GM21717 (cell line): Measurements from ENCODE around the gene FKBP8.

Source experiments
- ATAC-seq: cut with Tn5 transposase; IDR thresholded peaks from one replicate; pipeline ENCODE4 v1.9.1; 2021; ENCODE audit warnings: mild to moderate bottlenecking, moderate library complexity; ENCODE audit not compliant: unreplicated experiment

The FKBP8 gene

GRCh38 chr19:18503337-18503970, 39.9 kb downstream of the FKBP8 start:
- no peak for ATAC-seq

DNA sequence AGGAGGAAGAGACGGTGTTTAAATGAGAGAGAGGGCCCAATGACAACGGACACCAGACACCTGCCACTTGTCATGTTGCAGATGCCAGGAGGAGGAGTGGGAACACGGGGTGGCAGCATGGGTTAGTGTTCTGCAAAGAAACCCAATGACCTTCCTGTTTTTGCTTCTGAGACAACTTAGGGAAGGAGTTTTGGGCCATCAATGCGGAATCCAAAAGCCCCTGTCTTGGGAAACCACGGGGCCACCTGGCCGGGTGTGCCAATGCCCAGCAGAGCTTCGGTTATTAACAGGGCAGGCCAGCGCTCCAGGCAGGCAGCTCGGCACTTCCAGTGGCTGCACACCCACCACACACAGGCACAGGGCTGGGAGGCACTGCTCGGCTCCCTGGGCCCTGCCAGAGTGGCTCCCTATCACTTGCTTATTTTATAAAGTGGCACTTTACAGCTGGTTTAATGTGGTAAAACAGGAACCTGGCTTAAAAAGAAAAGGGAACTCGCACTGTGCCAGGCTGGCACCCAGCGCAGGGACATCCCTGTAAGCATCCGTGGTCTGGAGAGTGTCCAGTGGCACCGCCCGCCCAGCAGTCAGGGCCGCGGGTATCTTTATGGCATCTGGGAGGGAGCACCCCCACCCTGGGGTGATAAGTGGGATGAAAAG, 40.6 kb downstream of the FKBP8 start:
- ATAC-seq: no peak

GRCh38 chr19:18502246-18502637, 41.1 kb downstream of the FKBP8 start:
- no peak for ATAC-seq

DNA sequence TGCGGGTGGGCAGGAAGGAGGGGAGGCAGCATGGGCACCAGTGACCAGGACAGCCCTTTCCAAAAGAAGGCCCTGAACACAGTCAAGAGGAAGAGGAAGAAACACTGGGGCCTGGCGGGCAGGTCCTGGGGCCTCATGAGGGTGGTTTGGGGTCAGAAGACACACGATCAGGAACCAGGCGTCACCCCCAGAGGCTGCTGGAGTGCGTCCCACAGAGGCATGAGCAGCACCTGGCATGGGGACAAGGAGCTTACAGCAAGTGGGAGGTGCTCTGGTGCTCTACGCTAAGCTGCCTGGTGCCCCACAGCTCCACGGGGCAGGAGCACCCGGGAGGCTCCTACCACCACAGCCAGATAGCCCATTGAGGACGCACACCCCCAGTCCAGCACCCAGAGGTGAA, 41.5 kb downstream of the FKBP8 start:
- ATAC-seq: no peak

GRCh38 chr19:18501351-18501750, 42.0 kb downstream of the FKBP8 start:
- no peak for ATAC-seq

DNA sequence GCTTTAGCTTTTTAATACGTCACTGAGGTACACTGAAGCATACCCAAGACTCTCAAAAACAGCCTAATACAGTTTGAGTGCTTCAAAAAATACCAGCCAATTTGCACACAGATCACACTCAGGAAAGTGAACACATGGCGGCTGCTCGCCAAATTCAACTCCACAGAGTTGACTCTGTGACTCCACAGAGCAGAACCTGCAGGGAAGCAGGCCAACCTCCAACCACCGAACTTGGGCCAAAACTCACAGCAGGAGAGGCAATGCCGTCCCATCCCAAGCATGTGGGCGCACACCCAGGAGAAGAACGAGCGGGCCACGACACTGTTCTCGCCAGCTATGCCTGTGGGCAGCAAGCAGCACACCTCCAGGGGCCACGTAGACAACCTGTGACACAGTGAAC, 42.6 kb downstream of the FKBP8 start:
- ATAC-seq: no peak

- ATAC-seq: no peak
Observed at GRCh38 chr19:18500376-18500775, 43.0 kb downstream of the FKBP8 start.

DNA sequence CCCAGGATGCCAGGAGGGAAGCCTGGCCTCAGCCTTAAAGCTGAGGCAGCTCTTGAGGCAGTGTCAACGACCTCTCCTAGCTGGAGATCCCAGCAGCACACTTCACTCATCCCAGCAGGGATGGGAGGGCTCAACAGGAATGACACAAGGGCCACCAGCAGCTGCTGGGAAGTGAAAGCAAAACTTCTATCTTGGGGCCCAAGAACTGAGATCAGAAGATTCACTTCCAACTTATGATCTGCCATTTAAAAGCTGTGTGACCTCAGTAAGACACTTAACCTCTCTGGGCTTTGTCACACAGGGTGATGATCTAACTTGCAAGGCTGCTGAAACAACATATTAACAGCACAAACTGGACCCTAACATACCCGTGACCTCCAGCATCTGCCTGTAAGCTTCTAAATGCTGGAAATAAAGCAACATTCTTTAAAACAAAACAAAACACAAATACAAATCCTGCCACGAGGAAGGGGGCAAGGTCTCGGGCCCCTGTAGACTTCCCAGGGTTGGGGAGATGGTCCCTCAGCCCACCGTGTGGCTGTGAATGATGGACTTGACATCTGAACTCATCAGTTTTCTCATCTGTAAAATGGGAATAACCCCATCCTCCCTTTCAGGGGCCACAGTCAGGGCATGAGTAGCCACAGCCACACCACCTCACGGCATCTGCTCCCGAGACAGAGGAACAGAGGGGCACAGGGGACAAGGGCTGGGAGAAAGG, 44.2 kb downstream of the FKBP8 start:
- ATAC-seq: no peak

DNA sequence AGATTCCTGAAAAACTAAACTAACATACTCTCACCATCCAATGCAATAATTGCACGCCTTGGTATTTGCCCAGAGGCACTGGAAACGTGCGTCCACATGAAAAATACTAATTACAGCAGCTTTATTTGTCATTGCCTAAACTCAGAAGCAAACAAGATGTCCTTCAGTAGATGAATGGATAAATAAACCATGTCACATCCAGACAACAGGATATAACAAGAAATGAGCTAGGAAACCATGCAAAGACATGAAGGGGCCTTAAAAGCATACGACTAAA, 46.5 kb downstream of the FKBP8 start:
- ATAC-seq: no peak

DNA sequence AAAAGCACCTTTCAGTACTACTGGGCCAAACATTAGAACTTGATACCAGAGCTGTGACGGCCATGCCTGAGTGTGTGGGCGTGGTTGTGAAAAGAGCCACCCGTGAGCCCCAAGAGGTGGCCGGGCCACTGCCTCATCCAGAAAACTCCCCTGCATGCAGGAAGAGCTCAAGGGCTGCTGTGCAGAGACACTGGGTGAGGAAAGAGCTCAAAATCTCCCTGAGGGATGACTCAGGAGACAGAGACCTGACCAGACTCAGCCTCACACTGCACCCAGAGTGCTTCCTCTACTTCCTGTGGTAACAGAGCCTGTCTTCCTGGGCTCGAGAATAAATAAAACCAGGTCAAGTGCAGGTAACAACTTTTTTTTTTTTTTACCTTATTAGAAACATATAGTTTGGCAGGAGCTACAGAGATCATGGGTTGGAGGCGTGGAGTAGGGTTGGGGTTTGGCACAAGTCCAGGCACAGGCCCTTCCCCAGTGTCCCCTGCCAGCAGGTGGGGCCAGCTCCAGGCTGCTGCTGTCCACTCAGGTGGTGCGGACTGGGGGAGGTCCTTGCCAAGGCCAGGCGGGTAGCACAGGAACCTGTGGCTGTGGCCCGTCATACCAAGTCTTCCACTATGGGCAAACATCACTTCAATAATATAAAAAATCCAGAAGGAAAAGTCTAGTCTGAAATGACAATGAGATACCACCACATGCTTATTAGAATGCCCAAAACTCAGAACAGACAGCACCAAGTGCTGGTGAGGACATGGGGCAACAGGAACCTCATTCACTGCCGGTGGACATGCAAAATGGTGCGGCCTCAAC, 47.0 kb downstream of the FKBP8 start:
- ATAC-seq: no peak

GRCh38 chr19:18495204-18495911, 48.0 kb downstream of the FKBP8 start:
- no peak for ATAC-seq

- ATAC-seq: no peak
Observed at GRCh38 chr19:18494267-18494607, 49.1 kb downstream of the FKBP8 start.

- no peak for ATAC-seq
Observed at GRCh38 chr19:18493440-18494266, 49.7 kb downstream of the FKBP8 start.

- ATAC-seq: no peak
Observed at GRCh38 chr19:18491995-18492953, 51.1 kb downstream of the FKBP8 start.

DNA sequence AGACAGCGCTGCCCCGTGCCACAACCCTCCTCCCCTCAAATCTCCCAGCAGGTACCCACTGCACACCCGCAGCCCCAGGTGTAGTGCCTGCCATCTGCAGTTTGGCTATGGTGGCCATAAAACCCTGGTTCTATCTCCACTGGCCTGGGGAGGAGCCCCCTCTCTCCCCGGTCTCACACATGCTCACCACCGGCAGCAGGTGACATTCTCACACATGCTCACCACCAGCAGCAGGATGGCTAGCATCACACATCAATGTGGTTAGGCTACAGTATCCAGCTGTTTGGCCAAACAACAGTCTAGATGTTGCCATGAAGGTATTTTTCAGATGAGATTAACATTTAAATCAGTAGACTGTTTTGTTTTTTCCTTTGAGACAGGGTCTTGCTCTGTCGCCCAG, 52.6 kb downstream of the FKBP8 start:
- no peak for ATAC-seq

DNA sequence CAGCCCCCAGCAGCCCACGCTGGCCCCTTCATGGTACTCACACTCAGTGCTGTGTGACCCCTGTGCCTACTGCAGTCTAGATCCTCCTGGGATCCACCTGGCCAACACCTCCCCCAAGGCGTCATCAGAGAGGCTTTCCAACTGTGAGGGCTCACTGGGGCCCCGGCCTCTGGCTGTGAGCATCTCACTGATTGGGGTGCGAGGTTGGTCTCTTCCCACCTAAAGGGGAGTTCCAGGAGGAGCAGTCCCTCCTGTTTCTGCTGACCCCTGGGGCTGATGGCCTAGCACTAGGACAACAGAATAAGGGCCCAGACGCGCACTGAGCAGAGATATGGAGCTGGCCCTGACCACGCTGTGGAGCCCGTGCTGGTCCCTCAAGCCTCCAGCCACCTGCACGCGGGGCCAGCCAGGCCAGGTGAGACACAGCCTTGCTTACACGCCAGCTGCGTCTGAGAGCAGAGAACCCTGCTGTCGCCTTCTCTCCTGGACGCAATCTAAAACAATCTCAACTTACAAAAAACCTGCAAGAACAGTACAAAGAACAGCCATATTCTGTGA, 53.7 kb downstream of the FKBP8 start:
- ATAC-seq: no peak

DNA sequence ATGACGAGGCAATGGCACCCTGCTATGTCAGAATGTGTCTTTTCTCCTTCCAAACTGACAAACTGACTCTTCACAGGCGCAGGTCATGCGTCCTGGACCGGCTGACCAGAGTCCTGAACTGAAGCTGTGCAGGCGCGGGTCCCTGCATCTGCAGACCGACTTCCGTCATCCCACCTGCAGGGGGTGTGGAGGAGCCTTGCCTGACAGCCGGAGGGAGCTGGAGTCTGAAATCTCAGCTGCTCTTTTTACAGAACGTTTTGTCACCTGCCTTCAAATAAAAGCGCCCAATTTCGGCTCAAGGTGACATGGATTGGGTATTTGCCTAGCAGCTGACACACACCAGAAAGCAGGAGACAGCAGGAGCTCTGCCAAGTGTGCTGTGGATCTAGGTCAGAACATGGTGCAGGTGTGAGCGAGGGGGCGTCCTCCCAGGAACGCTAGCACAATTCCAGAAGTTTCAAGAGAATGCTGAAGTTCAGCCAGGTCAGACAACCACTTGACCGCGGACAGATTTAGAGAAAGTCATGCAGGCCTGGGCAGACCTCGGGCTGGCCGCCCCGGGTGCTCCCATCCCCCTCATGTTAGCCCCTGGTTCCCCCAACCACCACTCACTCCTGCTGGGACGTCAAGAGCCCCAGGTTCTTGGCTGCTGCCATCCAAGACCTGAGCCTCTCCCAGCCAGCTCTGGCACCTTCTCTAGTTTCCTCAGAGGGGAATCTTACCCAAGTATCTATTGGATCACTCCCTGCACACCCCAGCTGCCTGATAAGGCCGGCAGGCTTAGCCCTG, 54.3 kb downstream of the FKBP8 start:
- no peak for ATAC-seq

- no peak for ATAC-seq
Observed at GRCh38 chr19:18488403-18488723, 55.0 kb downstream of the FKBP8 start.
